CD14-positive monocyte (primary cell): ENCODE measurements around the gene ITPR3. TPM values are rescaled to one million over a fixed set of nuclear protein-coding genes. Genes with fewer than 3 reads are reported as not detected.

ENCODE experiments used
- DNase-seq, 3 donors: peaks; one replicate each; pipeline ENCODE4 v3.0.0-alpha.2; 2011 to 2022
- H2AFZ ChIP-seq: 2 replicates; pipeline ENCODE4 v1.6.0; 2012; ENCODE audit warnings: mild to moderate bottlenecking, low read depth, low read length, inconsistent platforms; ENCODE audit not compliant: insufficient read depth, poor library complexity, severe bottlenecking
- H3K27ac ChIP-seq, 2 donors: 1 replicate in 1 of 2; 2 replicates in 1 of 2; pipeline ENCODE4 v1.5.1; 2012 to 2013; ENCODE audit warnings: low read length in 2 of 2, control low read depth in 1 of 2, inconsistent platforms in 1 of 2, low read depth in 1 of 2, mild to moderate bottlenecking in 1 of 2
- H3K27me3 ChIP-seq, 2 donors: one replicate each; pipeline versions ENCODE4 v1.6.0 to v1.6.1; 2011 to 2013; ENCODE audit warnings: low read length in 2 of 2; ENCODE audit not compliant: control insufficient read depth in 2 of 2, insufficient read depth in 2 of 2
- H3K36me3 ChIP-seq, 2 donors: replicated peaks in 1 of 2; 1 replicate in 1 of 2; 2 replicates in 1 of 2; pipeline versions ENCODE4 v1.5.1 to v1.6.1; 2012 to 2013; ENCODE audit warnings: low read length in 2 of 2, control low read depth in 1 of 2, inconsistent platforms in 1 of 2, mild to moderate bottlenecking in 1 of 2; ENCODE audit not compliant: insufficient read depth in 2 of 2, control insufficient read depth in 1 of 2
- H3K4me1 ChIP-seq, 2 donors: 1 replicate in 1 of 2; 2 replicates in 1 of 2; pipeline versions ENCODE4 v1.5.1 to v1.6.1; 2012 to 2013; ENCODE audit warnings: low read length in 2 of 2, control low read depth in 1 of 2, inconsistent platforms in 1 of 2, mild to moderate bottlenecking in 1 of 2, moderate library complexity in 1 of 2; ENCODE audit not compliant: insufficient read depth in 2 of 2, control insufficient read depth in 1 of 2
- H3K4me2 ChIP-seq: replicated peaks from 2 replicates; pipeline ENCODE3; 2012; ENCODE audit warnings: low read length, moderate library complexity, mild to moderate bottlenecking; ENCODE audit not compliant: poor library complexity, severe bottlenecking; ENCODE audit errors: extremely low read depth
- H3K4me3 ChIP-seq, 3 experiments: fragments of 200-600 bp in 1 of 3; sonication (generic) in 1 of 3; replicated peaks in 1 of 3; 1 replicate in 2 of 3; 2 replicates in 1 of 3; pipeline ENCODE4 v1.5.1; 2011 to 2013; ENCODE audit warnings: low read length in 3 of 3, mild to moderate bottlenecking in 3 of 3, control low read depth in 2 of 3, low read depth in 2 of 3, inconsistent platforms in 1 of 3, moderate library complexity in 1 of 3
- H3K79me2 ChIP-seq: 2 replicates; pipeline ENCODE4 v1.6.0; 2012; ENCODE audit warnings: mild to moderate bottlenecking, control low read depth, inconsistent platforms, low read length, moderate library complexity; ENCODE audit not compliant: insufficient read depth
- H3K9ac ChIP-seq: 2 replicates; pipeline ENCODE4 v1.6.0; 2017; ENCODE audit warnings: low read length, mild to moderate bottlenecking; ENCODE audit not compliant: insufficient read depth, poor library complexity, severe bottlenecking
- H3K9me3 ChIP-seq, 2 donors: replicated peaks in 1 of 2; 1 replicate in 1 of 2; 2 replicates in 1 of 2; pipeline versions ENCODE4 v1.5.1 to v1.6.1; 2012 to 2013; ENCODE audit warnings: low read length in 2 of 2, control low read depth in 1 of 2; ENCODE audit not compliant: control insufficient read depth in 1 of 2, insufficient read depth in 1 of 2
- H4K20me1 ChIP-seq: 2 replicates; pipeline ENCODE4 v1.6.0; 2012; ENCODE audit warnings: mild to moderate bottlenecking, low read length, control low read depth, moderate library complexity; ENCODE audit not compliant: insufficient read depth
- H3K27ac Mint-ChIP-seq, 7 donors: one replicate each; pipeline ENCODE4 v1.8.0; 2020; ENCODE audit warnings: mild to moderate bottlenecking in 7 of 7, mixed read lengths in 7 of 7, moderate library complexity in 6 of 7, inconsistent platforms in 2 of 7
- H3K27me3 Mint-ChIP-seq, 3 donors: one replicate each; pipeline ENCODE4 v1.8.0; 2021 to 2022; ENCODE audit warnings: low read depth in 3 of 3, mild to moderate bottlenecking in 3 of 3, mixed read lengths in 3 of 3, moderate library complexity in 3 of 3, inconsistent platforms in 1 of 3
- H3K36me3 Mint-ChIP-seq, 2 donors: one replicate each; pipeline ENCODE4 v1.8.0; 2020; ENCODE audit warnings: mixed read lengths in 2 of 2, inconsistent platforms in 1 of 2, mild to moderate bottlenecking in 1 of 2
- H3K4me1 Mint-ChIP-seq: one replicate; pipeline ENCODE4 v1.8.0; 2020; ENCODE audit warnings: mild to moderate bottlenecking, mixed read lengths
- H3K4me3 Mint-ChIP-seq, 2 donors: one replicate each; pipeline ENCODE4 v1.8.0; 2020; ENCODE audit warnings: mild to moderate bottlenecking in 2 of 2, mixed read lengths in 2 of 2, moderate library complexity in 1 of 2
- H3K9me3 Mint-ChIP-seq, 7 donors: one replicate each; pipeline ENCODE4 v1.8.0; 2020 to 2022; ENCODE audit warnings: mixed read lengths in 7 of 7, mild to moderate bottlenecking in 6 of 7, moderate library complexity in 6 of 7, inconsistent platforms in 2 of 7
- CTCF ChIP-seq: fragments of 200-600 bp; IDR thresholded peaks from one replicate; pipeline ENCODE4 v1.8.0; 2022; ENCODE audit warnings: antibody characterized with exemption, mild to moderate bottlenecking
- WGBS: methylation state at CpG from one replicate; pipeline ENCODE4 v1.1.5; 2013; ENCODE audit warnings: missing lambda C conversion rate; ENCODE audit not compliant: insufficient coverage; 5-methylcytosine and 5-hydroxymethylcytosine counted together
- intact Hi-C, 2 donors: fragments of 100-400 bp; cut with micrococcal nuclease; formaldehyde crosslinking; loops; one replicate each; pipeline versions ENCODE4 v1.15.0 to v1.15.1; 2023
- polyA plus RNA-seq, 3 donors: library from polyadenylated mRNA; depleted of rRNA in 1 of 3; unstranded in 2 of 3; stranded (reverse) in 1 of 3; fragments of 300-500 nt in 2 of 3; fragments of >200 nt in 1 of 3; fragmentation: Illumina TruSeq in 2 of 3; gene quantifications; 1 replicate in 2 of 3; 2 replicates in 1 of 3; pipeline ENCODE4 v1.2.3, GENCODE V29; 2012 to 2021

Gene ITPR3
- polyA plus RNA-seq, 3 donors: 1.8 TPM; not detected in 2

GRCh38 chr6:33600761-33601160 is 20.4 kb upstream of the ITPR3 start:
- Histone ChIP-seq H3K79me2 (no peaks in the 10 kb centered on the region), H3K9me3 (no peaks in the 10 kb centered on the region), H3K4me1 (peaks cover 13% of the 10 kb centered on the region in 2 donors), H3K9ac (no peak overlapping the region), H4K20me1 (no peaks in the 10 kb centered on the region), H3K27me3 (no peaks in the 10 kb centered on the region), H3K36me3 (no peaks in the 10 kb centered on the region), H2AFZ (no peak overlapping the region), H3K4me3 (no peak overlapping the region), H3K4me2 (no peak overlapping the region), H3K27ac (no peak overlapping the region)
- Mint-ChIP-seq H3K27me3 (peaks cover 1 to 5% (median 2%) of the 10 kb centered on the region in 3 donors), H3K9me3 (peaks cover 0 to 6% (median 0%) of the 10 kb centered on the region in 7 donors), H3K27ac (no peak overlapping the region), H3K4me3 (no peak overlapping the region), H3K4me1 (peaks cover 8% of the 10 kb centered on the region), H3K36me3 (no peaks in the 10 kb centered on the region)
- intact Hi-C loops: no loop called here
- WGBS: 100% methylated on average over 1 of the region's 6 CpGs
- TF ChIP-seq CTCF: no peak
- DNase-seq: no peak

GRCh38 chr6:33602180-33602579 is 18.9 kb upstream of the ITPR3 start:
- H3K9ac ChIP-seq: no peak overlapping the region

More at GRCh38 chr6:33602180-33602579, 18.9 kb upstream of the ITPR3 start:
- H3K4me1 ChIP-seq: peaks cover 13% of the 10 kb centered on the region in 2 donors
- peaks cover 8% of the 10 kb centered on the region for H3K4me1 Mint-ChIP-seq
- H2AFZ ChIP-seq: no peak overlapping the region
- H3K9me3 Mint-ChIP-seq: peaks cover 0 to 6% (median 0%) of the 10 kb centered on the region in 7 donors
- no peaks in the 10 kb centered on the region for H3K27me3 ChIP-seq
- no peak overlapping the region for H3K27ac Mint-ChIP-seq
- H3K4me2 ChIP-seq: no peak overlapping the region
- WGBS: no CpG with 5 or more reads among the region's 2 CpGs
- no peak for TF ChIP-seq CTCF
- DNase-seq: no peak
- H3K9me3 ChIP-seq: no peaks in the 10 kb centered on the region
- no peak overlapping the region for H3K4me3 ChIP-seq
- H3K27me3 Mint-ChIP-seq: peaks cover 1 to 3% (median 2%) of the 10 kb centered on the region in 3 donors
- H3K36me3 Mint-ChIP-seq: no peaks in the 10 kb centered on the region
- no peaks in the 10 kb centered on the region for H3K36me3 ChIP-seq
- no peak overlapping the region for H3K4me3 Mint-ChIP-seq
- H3K79me2 ChIP-seq: no peaks in the 10 kb centered on the region
- intact Hi-C loops: no loop called here
- H4K20me1 ChIP-seq: no peaks in the 10 kb centered on the region
- no peak overlapping the region for H3K27ac ChIP-seq
